Neural crest cell (in vitro differentiated cells): ENCODE data around the gene PNCK. TPM values are rescaled to one million over a fixed set of nuclear protein-coding genes. Genes with fewer than 3 reads are reported as not detected.

Experiments
- DNase-seq: peaks from one replicate; pipeline ENCODE4 v3.0.0; 2021; ENCODE audit warnings: low read depth, mixed read lengths, low spot score
- H3K27ac Mint-ChIP-seq: one replicate; pipeline ENCODE4 v1.8.0; 2021; ENCODE audit warnings: mild to moderate bottlenecking, mixed read lengths; ENCODE audit not compliant: unreplicated experiment
- H3K27me3 Mint-ChIP-seq: 2 replicates; pipeline ENCODE4 v1.8.0; 2021; ENCODE audit warnings: low read depth, mild to moderate bottlenecking, mixed read lengths
- H3K36me3 Mint-ChIP-seq: 2 replicates; pipeline ENCODE4 v1.8.0; 2021; ENCODE audit warnings: low read depth, mild to moderate bottlenecking, mixed read lengths
- H3K4me1 Mint-ChIP-seq: 2 replicates; pipeline ENCODE4 v1.8.0; 2021; ENCODE audit warnings: mixed read lengths
- H3K4me3 Mint-ChIP-seq: one replicate; pipeline ENCODE4 v1.8.0; 2021; ENCODE audit warnings: mild to moderate bottlenecking, mixed read lengths
- H3K9me3 Mint-ChIP-seq: 2 replicates; pipeline ENCODE4 v1.8.0; 2021; ENCODE audit warnings: mixed read lengths
- CTCF ChIP-seq: fragments of 200-600 bp; sonication (generic); conservative IDR thresholded peaks from 2 replicates; pipeline ENCODE4 v1.5.0; 2021; ENCODE audit warnings: antibody characterized with exemption, mild to moderate bottlenecking
- total RNA-seq: library from RNA; stranded (reverse); gene quantifications from 2 replicates; pipeline ENCODE4 v1.2.1, GENCODE V29; 2021

PNCK gene
- total RNA-seq, 1 donor from 2014 or later, result 9.4 TPM

GRCh38 chrX:153635388-153635787 is 38.2 kb downstream of the PNCK start:
- peaks cover 5% of the 10 kb centered on the region for H3K9me3 Mint-ChIP-seq
- no peak overlapping the region for H3K27ac Mint-ChIP-seq
- no peak overlapping the region for H3K4me3 Mint-ChIP-seq
- TF ChIP-seq CTCF, result no peak
- H3K27me3 Mint-ChIP-seq, result no peaks in the 10 kb centered on the region
- peaks cover 4% of the 10 kb centered on the region for H3K36me3 Mint-ChIP-seq
- no peaks in the 10 kb centered on the region for H3K4me1 Mint-ChIP-seq
- DNase-seq, result no peak

- TF ChIP-seq CTCF, result no peak
Measured at GRCh38 chrX:153634832-153635231, 38.8 kb downstream of the PNCK start.

GRCh38 chrX:153634236-153634635 is 39.4 kb downstream of the PNCK start:
- no peaks in the 10 kb centered on the region for H3K27me3 Mint-ChIP-seq
- no peak overlapping the region for H3K27ac Mint-ChIP-seq
- TF ChIP-seq CTCF, result no peak
- no peak for DNase-seq
- H3K4me3 Mint-ChIP-seq, result no peak overlapping the region
- no peaks in the 10 kb centered on the region for H3K4me1 Mint-ChIP-seq
- H3K36me3 Mint-ChIP-seq, result peaks cover 4% of the 10 kb centered on the region
- H3K9me3 Mint-ChIP-seq, result peaks cover 5% of the 10 kb centered on the region

More at GRCh38 chrX:153634832-153635231, 38.8 kb downstream of the PNCK start:
- Mint-ChIP-seq H3K36me3 (peaks cover 4% of the 10 kb centered on the region), H3K9me3 (peaks cover 5% of the 10 kb centered on the region), H3K27me3 (no peaks in the 10 kb centered on the region), H3K4me3 (no peak overlapping the region), H3K4me1 (no peaks in the 10 kb centered on the region), H3K27ac (no peak overlapping the region)
- no peak for DNase-seq

- Mint-ChIP-seq H3K27me3 (no peaks in the 10 kb centered on the region), H3K27ac (no peak overlapping the region), H3K36me3 (peaks cover 4% of the 10 kb centered on the region), H3K4me1 (no peaks in the 10 kb centered on the region), H3K4me3 (no peak overlapping the region), H3K9me3 (peaks cover 5% of the 10 kb centered on the region)
- no peak for DNase-seq
- no peak for TF ChIP-seq CTCF
Measured at GRCh38 chrX:153633607-153634180, 39.9 kb downstream of the PNCK start.

GRCh38 chrX:153633048-153633447 is 40.6 kb downstream of the PNCK start:
- Mint-ChIP-seq H3K27me3 (no peaks in the 10 kb centered on the region), H3K27ac (no peak overlapping the region)
- no peak for DNase-seq

More at GRCh38 chrX:153633048-153633447, 40.6 kb downstream of the PNCK start:
- H3K4me3 Mint-ChIP-seq, result no peak overlapping the region
- H3K9me3 Mint-ChIP-seq, result peaks cover 5% of the 10 kb centered on the region
- no peak for TF ChIP-seq CTCF
- H3K36me3 Mint-ChIP-seq, result peaks cover 4% of the 10 kb centered on the region
- H3K4me1 Mint-ChIP-seq, result no peaks in the 10 kb centered on the region
